ENCODE results near the gene IQCH.
"Not testable (repeated sequence)": the region's sequence is repeated elsewhere in the genome, so short reads cannot be mapped to it uniquely, and the experiment has no call there.

IQCH gene

DNA sequence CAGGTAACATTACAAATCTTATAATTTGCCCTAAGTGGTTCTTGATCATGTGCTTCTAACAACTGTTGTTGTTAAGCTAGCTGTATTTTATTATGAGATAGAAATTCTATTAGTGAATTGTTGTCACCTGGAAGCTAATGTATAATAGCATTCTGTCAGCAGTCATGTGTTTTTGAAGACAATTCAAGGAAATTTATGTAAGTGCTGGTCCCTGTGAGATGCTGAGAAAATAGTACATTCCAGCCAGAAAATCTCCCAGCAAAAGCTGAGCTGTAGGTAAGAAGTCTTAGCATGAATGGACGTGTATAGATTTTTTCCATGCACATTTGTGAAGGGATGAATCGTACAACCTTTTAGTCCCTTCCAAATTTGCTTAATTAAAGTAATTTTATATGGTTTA, 146.3 kb downstream of the IQCH start:
- DNase-seq, result no peak

DNA sequence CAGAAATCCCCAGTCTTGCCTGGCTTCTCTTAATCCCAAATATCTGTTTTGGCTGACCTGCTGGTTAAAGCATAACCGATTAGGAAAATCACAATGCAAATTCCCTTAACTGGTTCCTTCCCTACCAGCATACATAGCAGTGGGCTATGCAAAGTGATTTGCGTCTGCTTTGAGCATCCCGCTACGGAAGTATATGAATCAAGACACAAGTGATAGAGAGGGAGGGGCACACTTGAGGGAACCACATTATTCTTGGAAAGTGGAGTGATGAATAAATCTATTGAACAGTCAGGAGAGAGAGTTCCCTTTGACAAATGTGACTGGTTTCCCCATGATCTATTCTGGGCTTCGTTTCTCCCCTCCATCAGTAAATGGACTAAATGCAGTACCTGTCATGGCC, 146.8 kb downstream of the IQCH start:
- no peak for DNase-seq

DNA sequence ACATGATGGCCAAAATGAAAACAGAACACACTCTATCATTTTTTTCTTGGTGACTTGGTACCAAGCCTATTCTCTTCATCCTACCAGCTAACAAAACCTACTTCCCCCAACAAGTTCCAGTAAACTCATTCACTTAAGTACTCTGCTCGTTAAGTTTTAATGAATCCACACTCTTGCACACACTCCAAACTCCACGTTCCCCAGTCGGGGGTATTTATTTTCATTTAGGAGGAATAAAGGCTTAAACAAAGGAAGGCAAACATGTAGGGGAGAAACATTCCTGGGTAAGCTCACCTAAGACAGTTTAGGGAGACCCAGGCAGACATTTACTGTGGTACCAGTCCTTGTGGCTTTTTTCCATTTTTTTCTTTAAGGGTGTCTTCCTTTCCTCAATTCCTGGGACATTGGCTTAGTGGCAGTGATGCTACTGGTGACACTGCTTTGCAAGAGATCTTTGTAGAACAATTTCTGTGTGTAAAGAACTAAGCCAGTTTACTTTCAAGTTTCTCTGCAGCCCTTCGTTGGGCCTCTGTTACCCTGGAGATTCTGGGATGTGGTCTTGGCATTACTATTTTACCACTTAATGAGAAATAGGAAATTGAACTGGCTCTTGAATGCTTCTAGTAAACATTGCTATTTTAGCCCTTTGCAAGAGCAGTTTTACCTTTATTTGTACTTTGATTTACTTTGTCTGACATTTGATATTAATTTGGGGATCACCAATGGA, 149.0 kb downstream of the IQCH start:
- DNase-seq, result no peak

DNA sequence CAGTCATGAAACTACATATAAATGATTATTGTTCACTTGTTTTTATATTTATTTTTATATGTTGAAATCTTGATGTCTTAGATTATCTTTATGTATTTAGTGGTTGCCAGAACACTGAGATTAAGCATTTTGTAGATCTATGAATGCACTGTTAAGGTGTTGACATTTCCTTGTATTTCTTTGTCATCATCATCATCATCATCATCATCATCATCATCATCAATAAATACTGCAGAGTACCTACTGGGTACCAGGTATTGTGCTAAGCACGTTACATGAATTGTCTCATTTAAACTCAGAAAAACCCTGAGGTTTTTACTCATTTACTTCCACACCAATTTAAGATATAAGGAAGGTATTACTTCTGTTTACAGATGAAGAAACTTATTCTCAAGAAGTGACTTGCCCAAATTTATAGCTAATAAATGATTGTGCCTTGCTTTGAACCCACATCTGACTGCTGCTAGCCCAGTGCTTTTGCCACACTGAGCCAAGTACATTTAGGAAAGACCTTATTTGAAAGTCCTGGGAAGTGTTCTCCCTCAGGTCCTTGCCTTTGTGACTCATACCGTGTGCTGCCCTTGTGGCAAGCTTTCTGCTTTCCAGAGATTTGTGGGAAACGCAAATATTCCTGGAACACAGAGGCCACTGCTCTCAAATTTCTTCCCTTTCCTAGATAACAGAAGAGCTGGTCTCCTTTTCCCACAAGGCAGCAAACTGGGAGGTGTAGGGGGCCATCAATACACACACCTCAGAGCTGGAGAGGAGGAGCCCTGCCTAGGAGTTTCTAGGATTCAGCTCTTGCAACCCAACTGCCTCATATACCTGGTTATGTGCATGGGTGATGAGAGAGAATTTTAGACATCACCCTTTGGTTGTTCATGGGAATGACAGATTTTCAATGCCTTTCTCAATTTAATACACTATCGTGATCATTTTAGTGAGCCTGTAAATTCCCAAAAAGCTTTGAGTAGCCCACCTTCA, 150.9 kb downstream of the IQCH start:
- no peak for DNase-seq

DNA sequence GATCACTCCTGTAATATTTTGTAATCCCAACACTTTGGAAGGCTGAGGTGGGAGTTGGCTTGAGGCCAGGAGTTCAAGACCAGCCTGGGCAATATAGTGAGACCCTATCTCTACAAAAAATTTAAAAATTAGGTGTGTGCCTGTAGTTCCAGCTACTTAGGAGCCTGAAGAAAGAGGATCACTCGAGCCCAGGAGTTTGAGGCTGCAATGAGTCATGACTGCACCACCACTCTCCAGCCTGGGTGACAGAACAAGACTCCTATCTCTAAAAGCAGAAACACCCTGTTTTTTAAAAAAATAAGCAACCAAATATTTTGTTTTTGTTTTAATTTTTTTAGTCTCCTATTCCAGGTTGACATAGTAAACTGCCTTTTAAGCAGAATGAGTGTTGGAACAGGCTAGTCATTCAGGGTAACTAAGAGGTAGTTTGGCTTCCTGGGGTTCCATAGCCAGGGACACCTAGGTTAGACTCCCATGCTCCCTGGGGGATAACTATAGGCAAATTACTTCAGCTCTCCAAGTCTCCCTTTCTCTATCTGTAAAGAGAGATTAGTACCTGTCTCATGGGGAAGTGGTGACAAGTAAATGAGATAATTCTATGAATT, 151.8 kb downstream of the IQCH start:
- DNase-seq, result no peak

DNA sequence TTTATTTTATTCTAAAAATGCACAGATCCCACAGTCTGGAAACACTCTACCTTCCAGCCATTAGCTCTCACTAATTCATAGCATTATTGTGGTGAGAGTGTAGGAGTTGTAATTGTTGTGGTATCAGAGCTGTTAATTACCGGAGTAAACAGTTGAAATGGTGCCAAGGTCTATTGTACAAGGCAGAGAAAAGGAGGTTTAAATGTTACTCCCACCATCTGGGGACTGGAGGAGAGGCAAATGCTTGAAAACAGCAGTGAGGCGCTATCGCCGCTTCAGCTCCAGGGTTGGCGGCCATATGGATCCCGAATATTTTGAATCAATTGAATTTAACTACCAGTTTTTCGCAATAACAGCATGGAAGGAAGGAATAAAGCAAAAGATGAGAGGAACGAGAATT, 153.2 kb downstream of the IQCH start:
- no peak for DNase-seq

GRCh38 chr15:67409175-67409574, 154.6 kb downstream of the IQCH start:
- DNase-seq, result no peak

DNA sequence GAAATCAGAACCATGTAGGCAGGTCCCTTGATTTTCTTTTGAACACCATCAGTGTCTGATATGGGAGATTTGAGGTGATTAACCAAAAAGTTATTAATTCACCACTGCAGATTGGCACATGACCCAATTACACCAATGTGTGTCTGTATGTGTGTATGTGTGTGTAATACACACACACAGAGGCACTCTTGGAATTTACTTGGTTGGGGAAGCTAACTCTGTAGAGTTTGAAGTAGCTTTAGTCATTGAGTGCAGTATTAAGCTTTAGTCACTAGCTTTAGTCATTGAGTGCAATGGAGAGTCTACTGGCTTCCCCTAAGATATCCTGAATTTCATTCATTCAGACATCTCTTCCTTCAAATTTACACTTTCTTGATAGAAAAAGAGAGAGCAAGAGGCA, 156.9 kb downstream of the IQCH start:
- no peak for DNase-seq

DNA sequence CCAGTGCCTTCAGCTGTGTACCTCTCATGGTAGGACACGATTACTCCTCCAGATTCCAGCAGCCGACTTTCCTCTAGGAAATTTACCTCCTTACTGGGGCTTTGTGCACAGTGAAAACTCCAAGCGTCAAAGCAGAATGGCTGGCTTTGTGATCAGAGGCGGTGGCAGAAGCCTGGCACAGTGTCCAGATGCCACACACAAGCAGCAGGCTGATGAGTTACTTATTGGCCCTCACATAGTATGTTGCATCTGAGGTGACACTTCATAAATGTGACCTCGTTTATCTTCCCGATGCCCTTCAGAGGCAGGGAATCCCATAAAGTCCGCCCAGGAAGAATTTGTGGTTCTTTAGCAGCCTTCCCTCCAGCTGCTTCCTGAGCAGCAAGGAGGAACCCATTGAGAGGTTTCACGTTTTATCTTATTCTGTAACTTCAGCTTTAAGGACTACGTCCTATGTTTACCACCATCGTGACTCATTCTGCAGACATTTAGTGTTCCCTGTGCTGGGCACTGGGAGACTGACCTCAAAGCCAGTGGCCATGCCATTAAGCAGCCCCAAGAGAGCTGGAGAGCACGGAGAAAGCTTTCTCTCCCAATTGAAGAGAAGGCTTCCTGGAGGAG, 159.3 kb downstream of the IQCH start:
- no peak for DNase-seq

GRCh38 chr15:67415181-67415580, 160.6 kb downstream of the IQCH start:
- DNase-seq, result no peak

DNA sequence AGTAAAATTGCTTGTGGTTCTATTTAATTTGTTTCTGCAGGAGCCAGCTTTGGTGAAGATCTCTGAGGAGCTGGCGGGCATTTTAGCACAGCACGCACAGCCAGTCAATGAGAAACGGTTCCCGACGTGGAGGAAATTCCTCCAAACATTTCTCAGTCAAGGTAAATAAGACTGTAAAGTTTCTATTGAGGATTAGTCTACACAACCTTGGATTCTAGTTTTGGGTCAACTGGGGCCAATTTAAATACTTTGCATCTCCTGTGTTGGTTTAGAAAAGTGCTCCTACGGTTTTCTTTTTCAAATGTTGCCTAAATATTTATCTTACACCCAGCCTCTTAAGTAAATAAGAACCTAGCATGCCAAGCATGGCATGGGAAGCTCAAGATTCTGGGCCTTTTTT, 162.3 kb downstream of the IQCH start:
- DNase-seq, result no peak

DNA sequence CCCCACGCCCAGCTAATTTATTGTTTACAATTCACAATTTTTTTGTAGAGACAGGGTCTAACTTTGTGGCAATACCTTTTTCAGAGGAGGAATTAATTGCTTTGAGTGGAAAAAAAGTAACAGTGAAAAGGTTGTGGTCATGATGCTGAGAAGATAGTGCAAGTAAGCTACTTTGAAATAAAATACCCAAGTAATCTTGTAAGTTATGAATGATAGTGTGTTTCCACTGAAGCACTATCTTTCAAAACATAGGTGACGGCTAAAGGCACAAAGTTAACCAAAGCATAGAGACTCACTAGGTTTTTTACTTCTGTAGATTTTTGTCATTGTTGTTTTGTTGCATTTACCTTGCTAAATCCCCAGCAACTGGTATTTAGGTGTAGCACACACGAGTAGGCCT, 165.1 kb downstream of the IQCH start:
- no peak for DNase-seq

DNA sequence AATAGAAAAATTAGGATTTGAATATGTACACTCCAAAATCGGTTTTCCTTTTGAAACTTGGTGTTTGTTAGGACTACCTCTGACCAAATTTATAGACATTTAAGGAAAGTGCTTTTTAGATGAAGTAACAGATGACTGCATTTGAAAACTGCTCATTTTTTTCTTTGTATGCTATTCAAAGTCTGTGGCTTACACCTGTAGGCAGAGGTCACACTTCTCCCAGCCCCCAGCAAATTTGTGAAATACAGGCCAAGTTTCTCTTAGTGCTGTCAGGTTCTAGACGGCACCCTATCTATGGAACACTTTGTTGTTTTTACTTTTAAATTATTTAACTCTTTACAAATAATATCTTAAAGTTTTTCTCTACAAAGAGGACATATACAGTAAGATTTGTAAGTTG, 165.6 kb downstream of the IQCH start:
- DNase-seq, result no peak

- DNase-seq, result no peak
Observed at GRCh38 chr15:67421105-67421504, 166.5 kb downstream of the IQCH start.

DNA sequence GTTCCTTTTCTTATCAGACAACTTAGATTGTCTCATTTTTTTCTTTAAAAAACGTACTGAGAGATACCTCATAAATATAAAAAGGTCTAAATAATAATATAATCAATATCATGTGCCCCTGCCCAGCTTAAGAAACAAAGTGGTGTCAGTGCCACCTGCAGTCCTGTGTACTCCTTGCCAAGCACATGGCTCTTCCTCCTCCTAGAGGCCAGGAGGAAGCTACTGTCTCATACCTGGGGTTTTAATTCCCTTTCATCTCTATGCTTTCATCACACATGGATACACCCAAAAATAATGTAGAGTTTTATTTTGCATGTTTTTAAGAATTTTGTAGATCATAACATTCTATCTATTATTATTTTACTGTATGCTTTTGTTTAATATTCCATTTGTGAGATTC, 167.7 kb downstream of the IQCH start:
- DNase-seq, result no peak

GRCh38 chr15:67433495-67434099, 179.0 kb downstream of the IQCH start:
- peak; percentile 29 to 47 for DNase-seq

DNA sequence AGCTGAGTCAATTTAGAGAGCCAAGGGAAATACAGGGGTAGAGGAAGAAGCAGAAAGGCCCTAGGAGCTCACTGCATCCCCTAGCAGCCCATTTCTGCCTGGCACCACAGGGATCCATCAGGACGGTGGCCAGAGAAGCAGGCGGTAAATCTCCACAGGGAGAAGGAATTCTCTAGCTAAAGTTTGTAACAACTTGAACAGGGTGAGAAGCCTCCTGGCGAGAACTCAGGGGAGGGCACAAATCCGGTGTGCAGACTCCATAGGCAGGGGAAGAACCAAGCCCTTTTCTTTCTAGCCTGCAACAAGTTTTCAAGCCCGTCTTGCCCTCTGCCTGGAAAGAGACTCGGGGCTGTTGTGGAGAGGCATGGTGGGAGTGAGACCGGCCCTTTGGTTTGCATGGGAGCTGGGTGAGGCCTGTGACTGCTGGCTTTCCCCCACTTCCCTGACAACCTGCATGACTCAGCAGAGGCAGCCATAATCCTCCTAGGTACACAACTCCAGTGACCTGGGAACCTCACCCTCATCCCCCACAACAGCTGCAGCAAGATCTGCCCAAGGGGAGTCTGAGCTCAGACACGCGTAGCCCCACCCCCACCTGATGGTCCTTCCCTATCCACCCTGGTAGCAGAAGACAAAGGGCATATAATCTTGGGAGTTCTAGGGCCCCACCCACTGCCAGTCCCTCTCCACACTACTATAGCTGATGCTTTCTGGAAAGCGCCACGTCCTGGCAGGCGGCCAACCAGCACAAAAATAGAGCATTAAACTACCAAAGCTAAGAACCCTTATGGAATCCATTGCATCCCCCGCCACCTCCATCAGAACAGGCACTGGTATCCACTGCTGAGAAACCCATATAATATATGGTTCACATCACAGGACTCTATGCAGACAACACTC, 182.0 kb downstream of the IQCH start:
- not testable (repeated sequence) for DNase-seq

DNA sequence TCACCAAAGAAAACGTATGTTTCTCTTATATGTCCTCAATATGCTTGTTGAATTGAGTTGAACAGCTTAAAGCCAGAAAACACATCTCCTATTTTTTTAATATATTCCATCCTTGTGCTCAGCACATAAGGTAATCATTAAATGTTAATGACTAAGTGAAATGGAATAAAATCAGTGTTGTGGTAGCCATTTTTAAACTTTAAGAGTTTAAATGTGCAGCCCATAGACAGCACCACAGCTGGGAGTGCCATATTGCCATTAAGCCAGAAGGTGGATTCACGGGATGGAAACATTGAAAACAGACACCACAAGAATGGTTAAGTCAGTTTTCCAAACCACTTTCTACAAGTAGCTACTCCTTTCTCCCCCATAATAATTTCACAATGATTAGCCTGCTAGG, 189.5 kb downstream of the IQCH start:
- DNase-seq, result no peak

DNA sequence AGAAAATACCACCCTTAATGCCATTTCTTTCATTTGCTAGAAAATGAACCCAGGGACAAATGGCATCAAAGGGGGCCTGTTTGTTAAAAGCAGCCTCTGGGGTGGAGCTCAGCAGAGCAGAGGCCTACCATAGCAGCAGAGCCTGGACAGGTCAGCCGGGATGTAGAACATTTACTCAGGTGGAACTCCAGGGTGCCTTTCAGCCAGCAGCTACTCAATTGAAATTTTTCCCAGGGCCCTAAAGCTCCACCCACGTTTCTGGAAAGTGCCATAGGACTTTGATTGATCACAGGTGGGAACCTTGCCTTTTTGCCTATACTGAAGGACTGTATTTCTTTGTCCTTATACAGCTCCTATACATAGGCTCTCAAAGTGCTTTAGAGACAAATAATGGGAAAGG, 191.9 kb downstream of the IQCH start:
- DNase-seq, result no peak

- DNase-seq, result not testable (repeated sequence)
Observed at GRCh38 chr15:67448372-67448771, 193.8 kb downstream of the IQCH start.

DNA sequence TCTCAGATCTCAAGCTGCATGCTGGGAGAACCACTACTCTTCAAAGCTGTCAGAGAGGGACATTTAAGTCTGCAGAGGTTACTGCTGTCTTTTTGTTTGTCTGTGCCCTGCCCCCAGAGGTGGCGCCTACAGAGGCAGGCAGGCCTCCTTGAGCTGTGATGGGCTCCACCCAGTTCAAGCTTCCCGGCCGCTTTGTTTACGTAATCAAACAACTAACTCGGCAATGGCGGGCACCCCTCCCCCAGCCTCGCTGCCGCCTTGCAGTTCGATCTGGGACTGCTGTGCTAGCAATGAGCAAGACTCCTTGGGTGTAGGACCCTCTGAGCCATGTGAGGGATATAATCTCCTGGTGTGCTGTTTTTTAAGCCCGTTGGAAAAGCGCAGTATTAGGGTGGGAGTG, 199.1 kb downstream of the IQCH start:
- DNase-seq, result not testable (repeated sequence)
